ENCODE results near the gene ELL. TPM values are rescaled to one million over a fixed set of nuclear protein-coding genes. Genes with fewer than 3 reads are reported as not detected.

Gene ELL
- total RNA-seq, 1 experiment from 2014 or later, result 17.3 TPM

GRCh38 chr19:18501832-18502231 lies 20.0 kb downstream of the ELL start (continued):
- TF ChIP-seq ETV6 (CRISPR knock-in tag; IDR thresholded peaks at IDR 0.05) (no peak), ZNF425 (CRISPR knock-in tag; conservative IDR thresholded peaks at IDR 0.05) (no peak)

GRCh38 chr19:18501351-18501750 lies 20.5 kb downstream of the ELL start:
- H3K4me3 Mint-ChIP-seq, result no peak overlapping the region
- CTCF ChIA-PET, result interaction anchor here (2.3 to 2.6 kb wide), 2 partner anchors 16 to 19 kb away, joined by 9 to 12 read pairs; no protein-coding TSS in a partner anchor
- H3K9me3 Mint-ChIP-seq, result no peaks in the 10 kb centered on the region
- ATAC-seq, result no peak
- POLR2A ChIA-PET, result no interaction called here
- DNase-seq (ENCODE audit: low spot score), result no peak
- H3K27me3 Mint-ChIP-seq (ENCODE audit: low read depth), result no peaks in the 10 kb centered on the region
- no peak for TF ChIP-seq ZBTB43 (CRISPR knock-in tag; IDR thresholded peaks at IDR 0.05)
- no peak for TF ChIP-seq RELA (CRISPR knock-in tag; IDR thresholded peaks at IDR 0.05; ENCODE audit: borderline replicate concordance)
- TF ChIP-seq PRDM15 (CRISPR knock-in tag; IDR thresholded peaks at IDR 0.05), result no peak
- TF ChIP-seq AFF4 (CRISPR knock-in tag; IDR thresholded peaks at IDR 0.05; ENCODE audit: borderline replicate concordance), result no peak
- no peak for TF ChIP-seq GRHL2 (CRISPR knock-in tag; IDR thresholded peaks at IDR 0.05; ENCODE audit: insufficient replicate concordance, severe bottlenecking)
- H3K4me1 Mint-ChIP-seq, result peaks cover 11% of the 10 kb centered on the region
- H3K36me3 Mint-ChIP-seq, result no peaks in the 10 kb centered on the region
- peak overlapping the region; percentile 70; the same call in 1 of the 2 replicates for H3K27ac Mint-ChIP-seq

GRCh38 chr19:18500799-18501198 lies 21.1 kb downstream of the ELL start:
- H3K27ac Mint-ChIP-seq, result peak overlapping the region; percentile 70; the same call in 1 of the 2 replicates
- no peak overlapping the region for H3K4me3 Mint-ChIP-seq
- H3K27me3 Mint-ChIP-seq (ENCODE audit: low read depth), result no peaks in the 10 kb centered on the region
- H3K9me3 Mint-ChIP-seq, result no peaks in the 10 kb centered on the region
- no peaks in the 10 kb centered on the region for H3K36me3 Mint-ChIP-seq
- ChIA-PET POLR2A (no interaction called here), CTCF (interaction anchor here (1.1 to 3.2 kb wide), 4 partner anchors 12 to 50 kb away, joined by 5 to 14 read pairs (median 10); no protein-coding TSS in a partner anchor)
- no peak for ATAC-seq
- no peak for DNase-seq (ENCODE audit: low spot score)
- peaks cover 16% of the 10 kb centered on the region for H3K4me1 Mint-ChIP-seq
- no peak for TF ChIP-seq ARID4B (CRISPR knock-in tag; IDR thresholded peaks at IDR 0.05; ENCODE audit: borderline replicate concordance)
- no peak for TF ChIP-seq ZSCAN18 (CRISPR knock-in tag; IDR thresholded peaks at IDR 0.05)
- TF ChIP-seq JUN (CRISPR knock-in tag; IDR thresholded peaks at IDR 0.05), result no peak
- TF ChIP-seq FOXP1 (CRISPR knock-in tag; IDR thresholded peaks at IDR 0.05; ENCODE audit: borderline replicate concordance), result no peak
- TF ChIP-seq ZBTB21 (CRISPR knock-in tag; IDR thresholded peaks at IDR 0.05; ENCODE audit: borderline replicate concordance), result no peak
- TF ChIP-seq PRRX2 (CRISPR knock-in tag; IDR thresholded peaks at IDR 0.05), result no peak
